ENCODE results near the gene CIB1. TPM values are rescaled to one million over a fixed set of nuclear protein-coding genes. Genes with fewer than 3 reads are reported as not detected.

CIB1 gene
- polyA plus RNA-seq, 6 donors from 2014 or later, result 204 to 259 (median 235) TPM

Other genes starting within 250 kb of the CIB1 start
- gene ZNF710, start 232.6 kb downstream of the CIB1 start, polyA plus RNA-seq (ENCODE audit: low read depth in 6 of 6), result 1 to 10 TPM in 5 of 6 donors, under 1 TPM in 1; 0.64 to 2.4 (median 2.0) TPM
- gene IDH2, start 131.5 kb downstream of the CIB1 start, polyA plus RNA-seq (ENCODE audit: low read depth in 6 of 6), result 100 to 1,000 TPM in 1 of 6 donors, 10 to 100 TPM in 5; 59.0 to 105 (median 64.5) TPM
- 100 to 1,000 TPM in 4 of 6 donors, 10 to 100 TPM in 2; 96.8 to 172 (median 103) TPM for gene SEMA4B, start 32.6 kb downstream of the CIB1 start, polyA plus RNA-seq (ENCODE audit: low read depth in 6 of 6)
- 1 to 10 TPM in 4 of 6 donors, under 1 TPM in 2; 0.70 to 2.1 (median 1.3) TPM for gene GDPGP1, start 268 bp upstream of the CIB1 start, polyA plus RNA-seq (ENCODE audit: low read depth in 6 of 6)
- 1 to 10 TPM in 1 of 6 donors, under 1 TPM in 3, not detected in 2; 0.11 to 1.4 (median 0.34) TPM for gene TTLL13, start 15.6 kb upstream of the CIB1 start, polyA plus RNA-seq (ENCODE audit: low read depth in 6 of 6)
- 10 to 100 TPM; 33.6 to 80.2 (median 54.1) TPM for gene NGRN, start 31.7 kb upstream of the CIB1 start, polyA plus RNA-seq (ENCODE audit: low read depth in 6 of 6)
- gene ZNF774, start 118.3 kb upstream of the CIB1 start, polyA plus RNA-seq (ENCODE audit: low read depth in 6 of 6), result under 1 TPM in 3 of 6 donors, not detected in 3; 0.38 to 0.83 (median 0.40) TPM
- gene IQGAP1, start 154.3 kb upstream of the CIB1 start, polyA plus RNA-seq (ENCODE audit: low read depth in 6 of 6), result 100 to 1,000 TPM in 5 of 6 donors, 10 to 100 TPM in 1; 96.5 to 182 (median 158) TPM

Measured in naive B cell (primary cell).